Muscle of leg (tissue), 11 donors: ENCODE results near the gene SPOCK2. TPM values are rescaled to one million over a fixed set of nuclear protein-coding genes. Genes with fewer than 3 reads are reported as not detected.
"Not testable (repeated sequence)": the region's sequence is repeated elsewhere in the genome, so short reads cannot be mapped to it uniquely, and the experiment has no call there.

Source experiments
- DNase-seq: peaks from one replicate; pipeline ENCODE4 v3.0.0; 2013
- H3K27ac ChIP-seq: one replicate; pipeline ENCODE4 v1.5.1; 2013; ENCODE audit warnings: mild to moderate bottlenecking, low read length, control low read depth
- H3K27me3 ChIP-seq: one replicate; pipeline ENCODE4 v1.6.1; 2013; ENCODE audit warnings: low read length; ENCODE audit not compliant: control insufficient read depth, insufficient read depth
- H3K36me3 ChIP-seq: one replicate; pipeline ENCODE4 v1.6.1; 2013; ENCODE audit warnings: low read length; ENCODE audit not compliant: control insufficient read depth, insufficient read depth
- H3K4me1 ChIP-seq: one replicate; pipeline ENCODE4 v1.6.1; 2013; ENCODE audit warnings: low read length; ENCODE audit not compliant: control insufficient read depth, insufficient read depth
- H3K4me3 ChIP-seq: one replicate; pipeline ENCODE4 v1.5.1; 2013; ENCODE audit warnings: low read length, control low read depth
- H3K9me3 ChIP-seq: replicated peaks from 2 replicates; pipeline ENCODE4 v1.6.1; 2013; ENCODE audit warnings: low read depth, low read length; ENCODE audit not compliant: control insufficient read depth
- WGBS: methylation state at CpG from one replicate; pipeline ENCODE4 v1.1.5; 2013; ENCODE audit warnings: missing lambda C conversion rate; ENCODE audit not compliant: insufficient coverage; 5-methylcytosine and 5-hydroxymethylcytosine counted together
- polyA plus RNA-seq, 8 donors: library from polyadenylated mRNA; unstranded; fragments of 120-200 nt; gene quantifications; one replicate each; pipeline versions ENCODE4 v1.2.1 to v1.2.3, GENCODE V29; 2013; ENCODE audit warnings: inconsistent platforms in 1 of 8, low replicate concordance in 1 of 8; ENCODE audit not compliant: insufficient read length in 8 of 8, insufficient read depth in 1 of 8
- total RNA-seq: library from RNA; stranded (reverse); fragments of 120-200 nt; gene quantifications from one replicate; pipeline ENCODE4 v1.2.4, GENCODE V29; 2013

The SPOCK2 gene
- total and polyA plus RNA-seq, 9 donors: 3.6 to 6.2 (median 4.0) TPM

- not testable (repeated sequence) for H3K36me3 ChIP-seq, H3K4me3 ChIP-seq, H3K27me3 ChIP-seq, H3K9me3 ChIP-seq, DNase-seq, H3K27ac ChIP-seq, H3K4me1 ChIP-seq
- 100% methylated on average over 2 of the region's 3 CpGs for WGBS
Observed at GRCh38 chr10:72108004-72108370, 19.6 kb upstream of the SPOCK2 start.

GRCh38 chr10:72107325-72108003, 19.1 kb upstream of the SPOCK2 start:
- DNase-seq: no peak
- H3K4me3 ChIP-seq: no peak overlapping the region
- WGBS: no CpG with 5 or more reads among the region's 3 CpGs
- H3K27me3 ChIP-seq: no peaks in the 10 kb centered on the region
- no peaks in the 10 kb centered on the region for H3K9me3 ChIP-seq
- H3K27ac ChIP-seq: no peak overlapping the region
- no peaks in the 10 kb centered on the region for H3K4me1 ChIP-seq
- H3K36me3 ChIP-seq: peaks cover 6% of the 10 kb centered on the region

- WGBS: no CpG with 5 or more reads among the region's 2 CpGs
- no peaks in the 10 kb centered on the region for H3K4me1 ChIP-seq
Observed at GRCh38 chr10:72106896-72107295, 18.5 kb upstream of the SPOCK2 start.

GRCh38 chr10:72106154-72106849, 18.0 kb upstream of the SPOCK2 start:
- DNase-seq: no peak
- Histone ChIP-seq H3K27me3 (no peaks in the 10 kb centered on the region), H3K4me1 (no peaks in the 10 kb centered on the region), H3K36me3 (peaks cover 11% of the 10 kb centered on the region), H3K9me3 (no peaks in the 10 kb centered on the region), H3K4me3 (no peak overlapping the region), H3K27ac (no peak overlapping the region)
- no CpG with 5 or more reads among the region's 2 CpGs for WGBS

More at GRCh38 chr10:72106896-72107295, 18.5 kb upstream of the SPOCK2 start:
- no peaks in the 10 kb centered on the region for H3K9me3 ChIP-seq
- no peak for DNase-seq
- no peak overlapping the region for H3K27ac ChIP-seq
- no peak overlapping the region for H3K4me3 ChIP-seq
- H3K27me3 ChIP-seq: no peaks in the 10 kb centered on the region
- H3K36me3 ChIP-seq: peaks cover 9% of the 10 kb centered on the region

- no peak overlapping the region for H3K4me3 ChIP-seq
- H3K36me3 ChIP-seq: peaks cover 16% of the 10 kb centered on the region
- H3K27ac ChIP-seq: no peak overlapping the region
- H3K4me1 ChIP-seq: no peaks in the 10 kb centered on the region
- no peak for DNase-seq
- WGBS: 96% methylated on average over 4 of the region's 5 CpGs
- no peaks in the 10 kb centered on the region for H3K27me3 ChIP-seq
- H3K9me3 ChIP-seq: no peaks in the 10 kb centered on the region
Observed at GRCh38 chr10:72105710-72106109, 17.4 kb upstream of the SPOCK2 start.

- Histone ChIP-seq H3K27ac (peak overlapping the region; percentile 20), H3K36me3 (peaks cover 17% of the 10 kb centered on the region), H3K4me1 (no peaks in the 10 kb centered on the region), H3K4me3 (no peak overlapping the region), H3K27me3 (no peaks in the 10 kb centered on the region), H3K9me3 (no peaks in the 10 kb centered on the region)
- WGBS: 92% methylated on average over 6 of the region's 9 CpGs
- DNase-seq: no peak
Observed at GRCh38 chr10:72105098-72105475, 16.7 kb upstream of the SPOCK2 start.

- no CpG with 5 or more reads among the region's 8 CpGs for WGBS
- Histone ChIP-seq H3K27ac (peak overlapping the region; percentile 20), H3K36me3 (peaks cover 17% of the 10 kb centered on the region), H3K4me3 (no peak overlapping the region), H3K4me1 (no peaks in the 10 kb centered on the region), H3K9me3 (no peaks in the 10 kb centered on the region), H3K27me3 (no peaks in the 10 kb centered on the region)
- DNase-seq: peak; percentile 43
Observed at GRCh38 chr10:72104472-72105097, 16.2 kb upstream of the SPOCK2 start.

GRCh38 chr10:72099600-72099921, 11.2 kb upstream of the SPOCK2 start:
- Histone ChIP-seq H3K4me3 (no peak overlapping the region), H3K27me3 (no peaks in the 10 kb centered on the region), H3K9me3 (no peaks in the 10 kb centered on the region), H3K27ac (no peak overlapping the region), H3K4me1 (no peaks in the 10 kb centered on the region), H3K36me3 (peaks cover 35% of the 10 kb centered on the region)
- no peak for DNase-seq
- WGBS: 100% methylated on average over 2 of the region's 10 CpGs

GRCh38 chr10:72098836-72099599, 10.7 kb upstream of the SPOCK2 start:
- Histone ChIP-seq H3K4me3 (no peak overlapping the region), H3K4me1 (no peaks in the 10 kb centered on the region), H3K27ac (no peak overlapping the region), H3K9me3 (no peaks in the 10 kb centered on the region), H3K36me3 (peaks cover 35% of the 10 kb centered on the region), H3K27me3 (no peaks in the 10 kb centered on the region)
- WGBS: 93% methylated on average over 3 of the region's 6 CpGs
- DNase-seq: no peak

GRCh38 chr10:72098301-72098835, 10.0 kb upstream of the SPOCK2 start:
- Histone ChIP-seq H3K36me3 (peaks cover 33% of the 10 kb centered on the region), H3K4me3 (no peak overlapping the region), H3K27me3 (no peaks in the 10 kb centered on the region), H3K4me1 (no peaks in the 10 kb centered on the region), H3K27ac (no peak overlapping the region), H3K9me3 (no peaks in the 10 kb centered on the region)
- DNase-seq: no peak
- 83% methylated on average over 3 of the region's 3 CpGs for WGBS
